A549 treated with GW870086 at 1 μM for 4 hours (cell line): ENCODE data around the gene PPIF. TPM values are rescaled to one million over a fixed set of nuclear protein-coding genes. Genes with fewer than 3 reads are reported as not detected.

Source experiments
- total RNA-seq: library from RNA; stranded (reverse); fragments of 200-300 nt; extraction: Qiagen RNA extraction; gene quantifications from 5 replicates; pipeline ENCODE4 v1.2.3, GENCODE V29; 2022; ENCODE audit warnings: low read depth

PPIF gene
- 117 to 165 TPM (median 129 TPM) in 5 replicates for total RNA-seq

DNA sequence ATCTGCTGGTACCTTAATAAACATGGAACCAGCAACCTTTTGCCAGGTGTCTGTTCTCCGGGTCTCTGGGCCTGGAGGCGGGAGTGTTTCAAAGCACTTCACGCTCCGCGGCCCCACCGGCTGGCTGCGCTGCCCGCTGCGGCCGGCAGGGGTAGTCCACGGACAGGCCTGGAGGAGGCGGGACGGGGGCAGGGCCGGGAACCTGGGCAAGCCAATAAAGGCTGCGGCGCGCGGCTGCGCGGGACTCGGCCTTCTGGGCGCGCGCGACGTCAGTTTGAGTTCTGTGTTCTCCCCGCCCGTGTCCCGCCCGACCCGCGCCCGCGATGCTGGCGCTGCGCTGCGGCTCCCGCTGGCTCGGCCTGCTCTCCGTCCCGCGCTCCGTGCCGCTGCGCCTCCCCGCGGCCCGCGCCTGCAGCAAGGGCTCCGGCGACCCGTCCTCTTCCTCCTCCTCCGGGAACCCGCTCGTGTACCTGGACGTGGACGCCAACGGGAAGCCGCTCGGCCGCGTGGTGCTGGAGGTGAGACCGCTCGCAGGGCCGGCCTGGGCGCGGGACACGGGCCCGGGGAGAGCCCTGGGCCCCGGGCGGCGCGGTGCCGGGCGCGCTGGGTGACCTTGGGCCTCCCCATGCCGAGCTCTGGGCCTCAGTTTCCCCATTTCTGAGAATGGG is at the start of gene PPIF:
Gene PPIF, plus strand, starts transcription at position 244 of the 668 bp plus-strand sequence. Its CDS starts 80 bp downstream, at position 324.

Other genes starting within 250 kb of the PPIF start
- 2.0 to 4.4 TPM (median 3.7 TPM) in 5 replicates for gene ZCCHC24, start 98.2 kb downstream of the PPIF start, total RNA-seq
- 1.8 to 3.7 TPM (median 2.0 TPM) in 5 replicates for gene EIF5AL1, start 165.1 kb downstream of the PPIF start, total RNA-seq
- gene SFTPA2, start 212.9 kb downstream of the PPIF start, total RNA-seq: not detected in 5 replicates